ENCODE data around the gene KIF25.

KIF25 gene

GRCh38 chr6:167997642-167998041 lies at the start of gene KIF25:
Gene KIF25 (plus strand): TSS chr6:167997671. CDS start chr6:168029586, 31,915 bp downstream.
- no peak for DNase-seq

GRCh38 chr6:167947716-167948115 lies 49.8 kb upstream of the KIF25 start:
- DNase-seq, result no peak

GRCh38 chr6:167948716-167949115 lies 48.8 kb upstream of the KIF25 start:
- DNase-seq, result no peak

GRCh38 chr6:167949121-167949684 lies 48.3 kb upstream of the KIF25 start:
- DNase-seq, result no peak

- DNase-seq, result no peak
Observed at GRCh38 chr6:167951781-167952511, 45.5 kb upstream of the KIF25 start.

GRCh38 chr6:167952512-167952859 lies 45.0 kb upstream of the KIF25 start:
- DNase-seq, result no peak

GRCh38 chr6:167953551-167953950 lies 43.9 kb upstream of the KIF25 start:
- no peak for DNase-seq

- no peak for DNase-seq
Observed at GRCh38 chr6:167954151-167954550, 43.3 kb upstream of the KIF25 start.

GRCh38 chr6:167956491-167956890 lies 41.0 kb upstream of the KIF25 start:
- no peak for DNase-seq

- no peak for DNase-seq
Observed at GRCh38 chr6:167956983-167957492, 40.4 kb upstream of the KIF25 start.

- no peak for DNase-seq
Observed at GRCh38 chr6:167957626-167958025, 39.8 kb upstream of the KIF25 start.

- no peak for DNase-seq
Observed at GRCh38 chr6:167960579-167960978, 36.9 kb upstream of the KIF25 start.

- no peak for DNase-seq
Observed at GRCh38 chr6:167962711-167963110, 34.8 kb upstream of the KIF25 start.

GRCh38 chr6:167963589-167964057 lies 33.8 kb upstream of the KIF25 start:
- no peak for DNase-seq

GRCh38 chr6:167965592-167966539 lies 31.6 kb upstream of the KIF25 start:
- no peak for DNase-seq

- DNase-seq, result no peak
Observed at GRCh38 chr6:167966540-167966905, 30.9 kb upstream of the KIF25 start.

- no peak for DNase-seq
Observed at GRCh38 chr6:167968091-167968490, 29.4 kb upstream of the KIF25 start.

- no peak for DNase-seq
Observed at GRCh38 chr6:167970230-167970629, 27.2 kb upstream of the KIF25 start.

- no peak for DNase-seq
Observed at GRCh38 chr6:167972193-167972592, 25.3 kb upstream of the KIF25 start.

GRCh38 chr6:167973148-167973885 lies 24.2 kb upstream of the KIF25 start:
- no peak for DNase-seq

- DNase-seq, result no peak
Observed at GRCh38 chr6:167974640-167975344, 22.7 kb upstream of the KIF25 start.

GRCh38 chr6:167975458-167975857 lies 22.0 kb upstream of the KIF25 start:
- no peak for DNase-seq
